BE2C (cell line): ENCODE data around the gene TM2D1.

Experiments used
- DNase-seq: peaks from one replicate; pipeline ENCODE4 v3.0.0-alpha.2; 2020
- H3K27me3 ChIP-seq: fragments of 250-450 bp; sonication (Bioruptor Pico); 2 replicates; pipeline ENCODE4 v1.5.1; 2020; ENCODE audit warnings: mild to moderate bottlenecking
- H3K36me3 ChIP-seq: fragments of 250-450 bp; sonication (Bioruptor Pico); 2 replicates; pipeline ENCODE4 v1.5.1; 2020; ENCODE audit warnings: mild to moderate bottlenecking
- H3K4me1 ChIP-seq: fragments of 250-450 bp; sonication (Bioruptor Pico); 2 replicates; pipeline ENCODE4 v1.5.1; 2020
- H3K4me3 ChIP-seq: 2 replicates; pipeline ENCODE4 v1.5.1; 2011; ENCODE audit warnings: low read depth, low read length
- H3K9me3 ChIP-seq: fragments of 250-450 bp; sonication (Bioruptor Pico); 2 replicates; pipeline ENCODE4 v1.5.1; 2020
- TF ChIP-seq, protein P1 (sequence below): IDR thresholded peaks from 2 replicates; pipeline ENCODE4 v1.5.1; 2012; ENCODE audit warnings: mild to moderate bottlenecking, low read depth, low read length

Gene TM2D1

DNA sequence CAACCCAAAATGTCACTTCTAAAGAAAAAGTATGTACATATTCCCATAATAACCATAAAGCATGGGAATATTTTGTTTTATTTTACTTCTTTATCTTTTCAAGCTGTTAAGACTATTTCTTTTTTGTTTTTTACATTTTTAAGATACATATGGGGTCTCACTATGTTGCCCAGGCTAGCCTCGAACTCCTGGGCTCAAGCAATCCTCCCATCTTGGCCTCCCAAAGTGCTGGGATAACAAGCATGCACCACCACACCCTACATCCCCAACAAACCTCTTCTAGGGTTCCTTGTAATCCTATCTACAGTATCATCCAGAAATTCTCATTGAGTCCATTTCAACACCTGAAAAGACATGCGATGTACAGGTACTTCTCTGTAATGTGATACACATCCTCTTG lies 87.5 kb downstream of the TM2D1 start:
- Histone ChIP-seq H3K4me1 (no peaks in the 10 kb centered on the region), H3K9me3 (no peaks in the 10 kb centered on the region), H3K27me3 (no peaks in the 10 kb centered on the region), H3K4me3 (no peak overlapping the region), H3K36me3 (no peaks in the 10 kb centered on the region)
- no peak for DNase-seq
- TF ChIP-seq, protein P1, sequence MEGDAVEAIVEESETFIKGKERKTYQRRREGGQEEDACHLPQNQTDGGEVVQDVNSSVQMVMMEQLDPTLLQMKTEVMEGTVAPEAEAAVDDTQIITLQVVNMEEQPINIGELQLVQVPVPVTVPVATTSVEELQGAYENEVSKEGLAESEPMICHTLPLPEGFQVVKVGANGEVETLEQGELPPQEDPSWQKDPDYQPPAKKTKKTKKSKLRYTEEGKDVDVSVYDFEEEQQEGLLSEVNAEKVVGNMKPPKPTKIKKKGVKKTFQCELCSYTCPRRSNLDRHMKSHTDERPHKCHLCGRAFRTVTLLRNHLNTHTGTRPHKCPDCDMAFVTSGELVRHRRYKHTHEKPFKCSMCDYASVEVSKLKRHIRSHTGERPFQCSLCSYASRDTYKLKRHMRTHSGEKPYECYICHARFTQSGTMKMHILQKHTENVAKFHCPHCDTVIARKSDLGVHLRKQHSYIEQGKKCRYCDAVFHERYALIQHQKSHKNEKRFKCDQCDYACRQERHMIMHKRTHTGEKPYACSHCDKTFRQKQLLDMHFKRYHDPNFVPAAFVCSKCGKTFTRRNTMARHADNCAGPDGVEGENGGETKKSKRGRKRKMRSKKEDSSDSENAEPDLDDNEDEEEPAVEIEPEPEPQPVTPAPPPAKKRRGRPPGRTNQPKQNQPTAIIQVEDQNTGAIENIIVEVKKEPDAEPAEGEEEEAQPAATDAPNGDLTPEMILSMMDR = no peak

GRCh38 chr1:61636814-61637213 lies 88.1 kb downstream of the TM2D1 start:
- TF ChIP-seq, protein P1 = no peak
- Histone ChIP-seq H3K27me3 (no peaks in the 10 kb centered on the region), H3K36me3 (no peaks in the 10 kb centered on the region), H3K9me3 (no peaks in the 10 kb centered on the region), H3K4me3 (no peak overlapping the region), H3K4me1 (no peaks in the 10 kb centered on the region)
- DNase-seq = no peak

- Histone ChIP-seq H3K36me3 (no peaks in the 10 kb centered on the region), H3K27me3 (no peaks in the 10 kb centered on the region), H3K4me3 (no peak overlapping the region), H3K4me1 (no peaks in the 10 kb centered on the region), H3K9me3 (no peaks in the 10 kb centered on the region)
- TF ChIP-seq, protein P1 = no peak
- no peak for DNase-seq
These were observed 88.6 kb downstream of the TM2D1 start for GRCh38 chr1:61636376-61636775.

DNA sequence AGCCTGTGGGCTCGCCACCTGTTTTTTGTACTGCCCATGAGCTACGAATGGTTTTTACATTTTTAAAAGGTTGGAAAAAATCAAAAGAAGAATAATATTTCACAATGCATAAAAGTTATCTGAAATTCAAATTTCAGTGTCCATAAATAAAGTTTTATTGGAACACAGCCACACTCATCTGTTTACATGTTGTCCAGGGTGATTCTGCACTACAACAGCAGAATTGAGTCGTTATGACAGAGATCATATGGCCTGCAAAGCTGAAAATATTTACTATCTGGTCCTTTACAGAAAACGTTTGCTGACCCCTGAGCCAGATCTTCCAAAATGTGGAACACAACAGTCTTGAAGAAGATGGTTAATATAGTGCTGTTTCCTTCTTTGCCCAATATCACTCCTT lies 89.4 kb downstream of the TM2D1 start:
- H3K4me3 ChIP-seq = no peak overlapping the region
- H3K36me3 ChIP-seq = no peaks in the 10 kb centered on the region
- no peaks in the 10 kb centered on the region for H3K4me1 ChIP-seq
- no peak for DNase-seq
- H3K27me3 ChIP-seq = no peaks in the 10 kb centered on the region
- H3K9me3 ChIP-seq = no peaks in the 10 kb centered on the region
- TF ChIP-seq, protein P1 = no peak

- TF ChIP-seq, protein P1 = no peak
- no peak overlapping the region for H3K4me3 ChIP-seq
- no peaks in the 10 kb centered on the region for H3K4me1 ChIP-seq
- H3K36me3 ChIP-seq = no peaks in the 10 kb centered on the region
- no peaks in the 10 kb centered on the region for H3K9me3 ChIP-seq
- H3K27me3 ChIP-seq = no peaks in the 10 kb centered on the region
- DNase-seq = no peak
These were observed 93.5 kb downstream of the TM2D1 start for GRCh38 chr1:61631436-61631835.
